ENCODE data around the gene SERPINI1. TPM values are rescaled to one million over a fixed set of nuclear protein-coding genes. Genes with fewer than 3 reads are reported as not detected.

The SERPINI1 gene
- total RNA-seq, 1 donor from 2014 or later: 15.5 TPM

GRCh38 chr3:167870759-167871158, 135.2 kb downstream of the SERPINI1 start:
- H3K9me3 Mint-ChIP-seq (ENCODE audit: unreplicated experiment): no peaks in the 10 kb centered on the region
- no peak overlapping the region for H3K4me3 Mint-ChIP-seq (ENCODE audit: unreplicated experiment)
- no peaks in the 10 kb centered on the region for H3K4me1 Mint-ChIP-seq (ENCODE audit: unreplicated experiment)
- no peak overlapping the region for H3K27ac Mint-ChIP-seq (ENCODE audit: unreplicated experiment)
- no peaks in the 10 kb centered on the region for H3K27me3 Mint-ChIP-seq (ENCODE audit: unreplicated experiment)
- no peak for TF ChIP-seq CTCF (IDR thresholded peaks at IDR 0.05; ENCODE audit: unreplicated experiment)
- DNase-seq (ENCODE audit: low spot score): no peak
- H3K36me3 Mint-ChIP-seq (ENCODE audit: low read depth, unreplicated experiment): no peaks in the 10 kb centered on the region

- Mint-ChIP-seq H3K27ac (ENCODE audit: unreplicated experiment) (no peak overlapping the region), H3K4me3 (ENCODE audit: unreplicated experiment) (no peak overlapping the region), H3K4me1 (ENCODE audit: unreplicated experiment) (peaks cover 4% of the 10 kb centered on the region), H3K9me3 (ENCODE audit: unreplicated experiment) (no peaks in the 10 kb centered on the region), H3K36me3 (ENCODE audit: low read depth, unreplicated experiment) (no peaks in the 10 kb centered on the region), H3K27me3 (ENCODE audit: unreplicated experiment) (peaks cover 1% of the 10 kb centered on the region)
- DNase-seq (ENCODE audit: low spot score): no peak
- TF ChIP-seq CTCF (IDR thresholded peaks at IDR 0.05; ENCODE audit: unreplicated experiment): no peak
Measured at GRCh38 chr3:167872032-167872431, 136.5 kb downstream of the SERPINI1 start.

- Mint-ChIP-seq H3K4me1 (ENCODE audit: unreplicated experiment) (peaks cover 4% of the 10 kb centered on the region), H3K4me3 (ENCODE audit: unreplicated experiment) (no peak overlapping the region), H3K9me3 (ENCODE audit: unreplicated experiment) (no peaks in the 10 kb centered on the region), H3K27me3 (ENCODE audit: unreplicated experiment) (peaks cover 1% of the 10 kb centered on the region), H3K27ac (ENCODE audit: unreplicated experiment) (no peak overlapping the region), H3K36me3 (ENCODE audit: low read depth, unreplicated experiment) (no peaks in the 10 kb centered on the region)
- DNase-seq (ENCODE audit: low spot score): no peak
- TF ChIP-seq CTCF (IDR thresholded peaks at IDR 0.05; ENCODE audit: unreplicated experiment): peak; percentile 36
Measured at GRCh38 chr3:167872941-167873340, 137.4 kb downstream of the SERPINI1 start.

GRCh38 chr3:167874671-167875372, 139.3 kb downstream of the SERPINI1 start:
- no peak for DNase-seq (ENCODE audit: low spot score)
- H3K27me3 Mint-ChIP-seq (ENCODE audit: unreplicated experiment): peaks cover 1% of the 10 kb centered on the region
- no peak overlapping the region for H3K27ac Mint-ChIP-seq (ENCODE audit: unreplicated experiment)
- no peak overlapping the region for H3K4me3 Mint-ChIP-seq (ENCODE audit: unreplicated experiment)
- TF ChIP-seq CTCF (IDR thresholded peaks at IDR 0.05; ENCODE audit: unreplicated experiment): no peak
- no peaks in the 10 kb centered on the region for H3K9me3 Mint-ChIP-seq (ENCODE audit: unreplicated experiment)
- H3K36me3 Mint-ChIP-seq (ENCODE audit: low read depth, unreplicated experiment): no peaks in the 10 kb centered on the region
- peaks cover 4% of the 10 kb centered on the region for H3K4me1 Mint-ChIP-seq (ENCODE audit: unreplicated experiment)

Other genes with a start within 250 kb of the SERPINI1 start
- gene WDR49, start 81.8 kb upstream of the SERPINI1 start, total RNA-seq (ENCODE audit: unreplicated experiment): 1.8 TPM
- 74.6 TPM for gene PDCD10, start 829 bp upstream of the SERPINI1 start, total RNA-seq (ENCODE audit: unreplicated experiment)